Measurements from ENCODE around the gene PPP1R14D. TPM values are rescaled to one million over a fixed set of nuclear protein-coding genes. Genes with fewer than 3 reads are reported as not detected.

Gene PPP1R14D
- total RNA-seq, 2 experiments from 2014 or later = not detected

DNA sequence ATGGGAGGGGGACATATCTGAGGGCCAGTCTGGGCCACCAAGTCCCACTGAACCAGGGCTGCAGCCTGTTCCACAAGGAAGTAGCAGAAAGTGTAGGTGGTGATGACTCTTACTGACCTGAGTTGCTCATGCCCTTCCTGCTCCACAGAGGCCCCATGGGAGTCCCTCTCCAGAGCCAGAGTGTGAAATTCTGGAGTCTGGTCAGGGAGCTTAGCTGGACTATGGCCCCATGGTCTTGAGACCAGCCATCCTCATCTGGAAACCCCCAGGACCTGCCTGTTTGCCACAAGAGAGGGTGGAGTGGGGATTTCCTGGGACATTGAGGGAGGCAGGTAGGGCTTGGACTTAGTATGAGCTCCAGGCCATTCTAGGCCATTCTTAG is 18.3 kb upstream of the PPP1R14D start:
- no peak overlapping the region for H3K27ac Mint-ChIP-seq
- H3K27me3 Mint-ChIP-seq = peaks cover 23% of the 10 kb centered on the region
- ChIA-PET POLR2A (no interaction called here), CTCF (interaction anchor here (0.5 to 1.7 kb wide), 2 partner anchors 12 to 1938 kb away, joined by 3 to 13 read pairs; no protein-coding TSS in a partner anchor)
- no peak overlapping the region for H3K4me3 Mint-ChIP-seq
- no peaks in the 10 kb centered on the region for H3K9me3 Mint-ChIP-seq
- peaks cover 24% of the 10 kb centered on the region for H3K4me1 Mint-ChIP-seq
- no peak for DNase-seq
- no peaks in the 10 kb centered on the region for H3K36me3 Mint-ChIP-seq (ENCODE audit: low read depth)

DNA sequence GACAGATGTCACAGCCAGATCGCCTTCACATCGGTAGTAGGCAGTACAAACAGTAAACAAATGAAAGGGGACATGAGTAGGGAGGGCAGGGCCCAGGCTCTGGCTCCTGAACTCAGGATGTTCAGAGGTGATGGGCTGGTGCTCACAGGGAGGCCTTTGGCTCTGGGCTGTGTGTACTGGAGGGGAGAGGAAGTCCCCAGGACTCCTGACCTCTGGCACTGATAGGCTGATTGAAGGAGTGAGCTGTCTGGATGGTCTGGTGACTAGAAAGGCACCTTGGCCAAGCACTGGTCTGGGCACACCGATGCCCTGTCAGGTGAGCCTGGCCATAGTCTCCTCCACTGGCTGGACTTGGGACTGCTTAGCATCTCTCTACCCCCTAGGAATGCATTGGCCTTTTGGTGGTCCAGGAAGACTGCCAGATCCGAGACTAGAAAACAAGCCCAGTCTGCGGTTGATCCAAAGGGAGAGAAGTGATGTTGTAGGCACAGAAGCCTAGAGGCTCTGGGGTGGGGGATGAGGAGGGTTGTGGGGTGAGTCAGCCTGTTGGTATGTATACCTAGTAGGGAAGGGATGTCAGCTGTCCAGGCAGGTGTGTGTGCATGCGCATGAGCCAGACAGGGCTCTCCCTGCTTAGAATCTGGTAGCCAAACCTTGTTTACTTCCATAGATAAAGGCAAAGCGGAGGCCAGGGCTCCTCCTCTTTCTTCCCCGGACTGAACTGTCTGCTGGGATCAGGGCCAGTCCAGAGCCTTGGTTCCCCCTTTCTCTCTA is 17.2 kb upstream of the PPP1R14D start:
- H3K27ac Mint-ChIP-seq = no peak overlapping the region
- H3K36me3 Mint-ChIP-seq (ENCODE audit: low read depth) = no peaks in the 10 kb centered on the region
- peaks cover 24% of the 10 kb centered on the region for H3K4me1 Mint-ChIP-seq
- H3K4me3 Mint-ChIP-seq = no peak overlapping the region
- ChIA-PET CTCF (interaction anchor here (2.5 kb wide), 1 partner anchor 13 kb away, joined by 20 read pairs; no protein-coding TSS in a partner anchor), POLR2A (interaction anchor here (1.4 kb wide), 1 partner anchor 151 kb away, joined by 3 read pairs; no protein-coding TSS in a partner anchor)
- DNase-seq = no peak
- peaks cover 30% of the 10 kb centered on the region for H3K27me3 Mint-ChIP-seq
- H3K9me3 Mint-ChIP-seq = no peaks in the 10 kb centered on the region

DNA sequence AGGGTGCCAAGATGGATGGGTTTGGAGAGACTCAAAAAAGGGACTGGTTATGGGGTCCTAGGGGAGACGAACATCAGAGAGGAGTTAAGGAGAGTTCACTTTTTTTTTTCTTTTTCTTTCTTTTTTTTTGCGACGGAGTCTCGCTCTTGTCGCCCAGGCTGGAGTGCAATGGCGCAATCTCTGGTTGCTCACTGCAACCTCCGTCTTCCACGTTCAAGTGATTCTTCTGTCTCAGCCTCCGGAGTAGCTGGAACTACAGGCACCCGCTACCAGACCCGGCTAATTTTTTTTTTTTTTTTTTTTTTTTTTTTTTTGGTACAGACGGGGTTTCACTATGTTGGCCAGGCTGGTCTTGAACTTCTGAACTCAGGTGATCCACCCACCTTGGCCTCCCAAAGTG is 16.5 kb upstream of the PPP1R14D start:
- H3K27me3 Mint-ChIP-seq = peaks cover 31% of the 10 kb centered on the region
- no peak for DNase-seq
- no peak overlapping the region for H3K27ac Mint-ChIP-seq
- H3K36me3 Mint-ChIP-seq (ENCODE audit: low read depth) = no peaks in the 10 kb centered on the region
- no peaks in the 10 kb centered on the region for H3K9me3 Mint-ChIP-seq
- ChIA-PET POLR2A (interaction anchor here (1.4 to 2.4 kb wide), 3 partner anchors 12 to 151 kb away, joined by 3 to 14 read pairs (median 6); partner anchors contain the start of gene VPS18), CTCF (interaction anchor here (0.7 to 2.5 kb wide), 4 partner anchors 14 to 255 kb away, joined by 3 to 20 read pairs (median 6); no protein-coding TSS in a partner anchor)
- peak overlapping the region; percentile 74 for H3K4me3 Mint-ChIP-seq
- peaks cover 24% of the 10 kb centered on the region for H3K4me1 Mint-ChIP-seq

DNA sequence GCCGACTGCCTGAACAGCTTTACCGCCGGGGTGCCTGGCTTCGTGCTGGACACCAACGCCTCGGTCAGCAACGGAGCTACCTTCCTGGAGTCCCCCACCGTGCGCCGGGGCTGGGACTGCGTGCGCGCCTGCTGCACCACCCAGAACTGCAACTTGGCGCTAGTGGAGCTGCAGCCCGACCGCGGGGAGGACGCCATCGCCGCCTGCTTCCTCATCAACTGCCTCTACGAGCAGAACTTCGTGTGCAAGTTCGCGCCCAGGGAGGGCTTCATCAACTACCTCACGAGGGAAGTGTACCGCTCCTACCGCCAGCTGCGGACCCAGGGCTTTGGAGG is 16.2 kb upstream of the PPP1R14D start:
- no peaks in the 10 kb centered on the region for H3K9me3 Mint-ChIP-seq
- peaks cover 24% of the 10 kb centered on the region for H3K4me1 Mint-ChIP-seq
- peak overlapping the region; percentile 74 for H3K4me3 Mint-ChIP-seq
- H3K27me3 Mint-ChIP-seq = peaks cover 32% of the 10 kb centered on the region
- DNase-seq = peak; percentile 43
- POLR2A ChIA-PET = interaction anchor here (1.4 to 2.4 kb wide), 4 partner anchors 13 to 150 kb away, joined by 3 to 14 read pairs (median 6); partner anchors contain the start of gene VPS18
- no peaks in the 10 kb centered on the region for H3K36me3 Mint-ChIP-seq (ENCODE audit: low read depth)
- no peak overlapping the region for H3K27ac Mint-ChIP-seq
- CTCF ChIA-PET = interaction anchor here (0.7 to 2.5 kb wide), 4 partner anchors 14 to 255 kb away, joined by 3 to 20 read pairs (median 6); no protein-coding TSS in a partner anchor

DNA sequence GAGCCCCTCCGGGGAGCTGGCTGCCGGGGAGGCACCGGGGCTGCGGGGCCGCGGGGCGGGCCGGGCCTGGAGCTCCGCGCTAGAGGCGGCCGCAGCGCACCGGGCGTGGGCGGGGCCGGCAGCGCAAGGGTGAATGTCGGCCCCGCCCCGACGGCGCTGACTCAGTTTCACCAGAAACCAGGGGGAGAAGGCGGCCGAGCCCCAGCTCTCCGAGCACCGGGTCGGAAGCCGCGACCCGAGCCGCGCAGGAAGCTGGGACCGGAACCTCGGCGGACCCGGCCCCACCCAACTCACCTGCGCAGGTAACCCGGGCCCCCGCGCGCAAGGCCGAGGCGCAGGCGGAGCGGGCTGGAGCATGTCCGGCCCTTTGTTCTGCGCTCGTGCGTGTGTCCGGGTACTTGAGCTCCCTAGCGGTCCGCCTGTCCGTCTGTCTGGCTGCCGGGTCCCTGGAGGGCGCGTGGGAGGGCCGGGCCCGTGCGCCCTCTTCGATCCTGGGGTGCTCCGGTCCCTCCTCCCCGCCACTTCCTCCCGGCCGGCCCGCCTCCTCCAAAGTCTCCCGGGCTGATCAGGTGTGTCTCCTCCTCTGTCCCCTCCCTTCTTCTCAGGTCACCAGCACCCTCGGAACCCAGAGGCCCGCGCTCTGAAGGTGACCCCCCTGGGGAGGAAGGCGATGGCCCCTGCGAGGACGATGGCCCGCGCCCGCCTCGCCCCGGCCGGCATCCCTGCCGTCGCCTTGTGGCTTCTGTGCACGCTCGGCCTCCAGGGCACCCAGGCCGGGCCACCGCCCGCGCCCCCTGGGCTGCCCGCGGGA is 15.6 kb upstream of the PPP1R14D start, which contains the start of gene SPINT1:
Gene SPINT1 (plus strand): TSS at position 164 of the 811 bp plus-strand sequence. CDS start 507 bp downstream, at position 671.
- CTCF ChIA-PET = interaction anchor here (0.7 to 2.5 kb wide), 5 partner anchors 15 to 254 kb away, joined by 3 to 20 read pairs (median 5); partner anchors contain the start of gene VPS18
- POLR2A ChIA-PET = interaction anchor here (0.8 to 2.4 kb wide), 5 partner anchors 11 to 249 kb away, joined by 3 to 14 read pairs (median 5); partner anchors contain the start of gene VPS18
- peak within 1 kb of the TSS; percentile 74 for H3K4me3 Mint-ChIP-seq
- no peak within 1 kb of the TSS for H3K27ac Mint-ChIP-seq
- H3K4me1 Mint-ChIP-seq = peaks cover 24% of the 10 kb centered on the region
- no peaks in the 10 kb centered on the region for H3K9me3 Mint-ChIP-seq
- H3K27me3 Mint-ChIP-seq = peaks cover 32% of the 10 kb centered on the region
- no peaks in the 10 kb centered on the region for H3K36me3 Mint-ChIP-seq (ENCODE audit: low read depth)
- peak; percentile 49 for DNase-seq

DNA sequence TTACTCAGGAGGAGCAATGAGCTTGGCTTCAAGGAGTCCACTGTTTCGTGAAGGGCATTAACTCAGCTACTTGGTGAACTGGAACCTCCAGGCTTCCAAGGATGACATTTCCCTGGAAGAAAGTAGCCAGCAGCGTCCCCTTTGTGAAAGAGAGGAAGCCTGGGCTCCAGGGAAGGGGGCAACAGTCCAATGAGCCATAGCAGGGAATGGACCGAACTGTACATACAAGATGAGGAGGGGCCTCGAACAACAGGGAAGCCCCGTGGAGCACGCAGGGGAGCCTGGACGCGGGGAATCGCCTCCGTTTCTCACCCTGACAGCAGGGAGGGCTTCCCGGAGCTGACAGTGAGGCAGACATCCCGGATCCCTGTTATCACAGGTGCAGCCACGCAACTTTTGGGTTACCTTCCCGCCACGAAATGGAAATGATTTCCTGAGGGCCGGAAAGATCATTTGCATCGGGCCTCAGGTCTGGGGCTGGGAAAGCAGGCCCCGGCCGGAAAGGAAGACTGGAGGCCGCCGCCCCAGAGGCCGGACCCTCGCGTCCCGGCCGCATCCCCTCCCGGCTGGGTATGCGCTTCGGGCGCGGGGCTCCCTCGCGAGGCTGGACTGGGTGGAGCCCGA is 14.9 kb upstream of the PPP1R14D start:
- no peak for DNase-seq
- H3K36me3 Mint-ChIP-seq (ENCODE audit: low read depth) = no peaks in the 10 kb centered on the region
- H3K9me3 Mint-ChIP-seq = no peaks in the 10 kb centered on the region
- peak overlapping the region; percentile 70 for H3K4me3 Mint-ChIP-seq
- ChIA-PET POLR2A (interaction anchor here (0.8 to 2.4 kb wide), 5 partner anchors 11 to 248 kb away, joined by 3 to 14 read pairs (median 5); partner anchors contain the start of gene VPS18), CTCF (interaction anchor here (0.9 to 2.5 kb wide), 4 partner anchors 10 to 51 kb away, joined by 3 to 20 read pairs (median 6); partner anchors contain the start of gene VPS18)
- H3K27ac Mint-ChIP-seq = no peak overlapping the region
- H3K4me1 Mint-ChIP-seq = peaks cover 24% of the 10 kb centered on the region
- peaks cover 32% of the 10 kb centered on the region for H3K27me3 Mint-ChIP-seq

DNA sequence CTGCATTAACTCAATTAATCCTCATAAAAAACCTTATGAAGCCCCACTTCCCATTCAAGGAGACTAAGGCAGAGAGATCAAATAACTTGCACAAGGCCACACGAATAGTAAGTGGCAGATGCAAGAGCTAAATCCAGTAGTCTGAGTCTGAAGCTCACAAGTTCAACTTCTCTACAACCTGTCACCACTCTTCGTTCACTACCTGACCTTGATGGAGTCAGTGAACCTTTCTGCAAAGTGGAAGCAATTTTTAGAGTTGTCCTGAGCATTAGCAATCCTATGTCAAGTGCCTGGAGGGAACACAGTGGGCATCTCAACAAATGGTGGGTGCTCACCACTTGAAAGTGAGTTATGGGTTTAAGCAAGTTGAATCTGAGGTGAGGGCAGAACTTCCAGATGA is 13.2 kb upstream of the PPP1R14D start:
- ChIA-PET POLR2A (no interaction called here), CTCF (interaction anchor here (1.4 kb wide), 1 partner anchor 16 kb away, joined by 3 read pairs; no protein-coding TSS in a partner anchor)
- Mint-ChIP-seq H3K4me3 (no peak overlapping the region), H3K9me3 (no peaks in the 10 kb centered on the region), H3K27me3 (peaks cover 32% of the 10 kb centered on the region), H3K4me1 (peaks cover 18% of the 10 kb centered on the region), H3K36me3 (ENCODE audit: low read depth) (no peaks in the 10 kb centered on the region), H3K27ac (no peak overlapping the region)
- DNase-seq = no peak

DNA sequence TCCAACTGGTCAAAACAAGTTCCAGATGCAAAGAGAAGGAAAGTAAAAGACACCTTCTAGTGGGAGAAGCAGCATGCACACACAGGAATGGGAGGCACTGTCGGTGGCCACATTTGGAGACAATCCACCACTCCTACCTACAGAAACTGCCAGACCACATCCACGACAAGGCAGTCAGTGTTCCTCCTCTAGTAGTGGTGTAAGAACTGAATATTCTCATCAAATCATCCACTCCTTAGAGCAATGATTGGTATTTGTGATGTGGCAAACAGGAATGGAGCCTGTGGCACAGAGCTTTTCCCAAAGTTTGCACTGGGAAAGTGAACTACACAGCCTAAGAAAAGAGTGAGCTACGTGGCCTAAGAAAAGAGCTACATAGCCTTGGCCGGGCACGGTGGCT is 10.2 kb upstream of the PPP1R14D start:
- Mint-ChIP-seq H3K4me3 (no peak overlapping the region), H3K4me1 (peaks cover 4% of the 10 kb centered on the region), H3K27me3 (peaks cover 24% of the 10 kb centered on the region), H3K36me3 (ENCODE audit: low read depth) (no peaks in the 10 kb centered on the region), H3K27ac (no peak overlapping the region), H3K9me3 (no peaks in the 10 kb centered on the region)
- CTCF ChIA-PET = interaction anchor here (0.5 to 1.2 kb wide), 2 partner anchors 57 to 275 kb away, joined by 3 read pairs; no protein-coding TSS in a partner anchor
- POLR2A ChIA-PET = no interaction called here
- no peak for DNase-seq

DNA sequence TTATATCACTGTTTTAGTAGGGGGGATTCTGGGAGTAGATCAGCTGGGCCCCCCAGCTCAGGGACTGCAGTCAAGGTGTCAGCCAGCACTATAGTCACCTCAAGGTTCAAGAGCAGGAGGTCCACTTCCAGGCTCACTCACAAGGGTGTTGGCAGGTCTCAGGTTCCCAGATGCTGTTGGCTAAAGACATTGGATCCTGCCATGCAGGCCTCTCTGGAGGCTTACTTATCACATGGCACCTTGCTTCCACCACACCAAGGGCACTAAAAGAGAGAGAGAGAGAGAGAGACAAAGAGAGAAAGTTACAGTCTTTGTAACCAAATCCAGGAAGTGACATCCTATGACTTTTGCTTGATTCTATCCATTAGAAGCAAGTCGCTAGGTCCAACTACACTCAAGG is 7.5 kb upstream of the PPP1R14D start:
- H3K9me3 Mint-ChIP-seq = no peaks in the 10 kb centered on the region
- no peaks in the 10 kb centered on the region for H3K4me1 Mint-ChIP-seq
- ChIA-PET POLR2A (no interaction called here), CTCF (no interaction called here)
- peaks cover 2% of the 10 kb centered on the region for H3K27me3 Mint-ChIP-seq
- no peak overlapping the region for H3K4me3 Mint-ChIP-seq
- no peaks in the 10 kb centered on the region for H3K36me3 Mint-ChIP-seq (ENCODE audit: low read depth)
- no peak overlapping the region for H3K27ac Mint-ChIP-seq
- no peak for DNase-seq

DNA sequence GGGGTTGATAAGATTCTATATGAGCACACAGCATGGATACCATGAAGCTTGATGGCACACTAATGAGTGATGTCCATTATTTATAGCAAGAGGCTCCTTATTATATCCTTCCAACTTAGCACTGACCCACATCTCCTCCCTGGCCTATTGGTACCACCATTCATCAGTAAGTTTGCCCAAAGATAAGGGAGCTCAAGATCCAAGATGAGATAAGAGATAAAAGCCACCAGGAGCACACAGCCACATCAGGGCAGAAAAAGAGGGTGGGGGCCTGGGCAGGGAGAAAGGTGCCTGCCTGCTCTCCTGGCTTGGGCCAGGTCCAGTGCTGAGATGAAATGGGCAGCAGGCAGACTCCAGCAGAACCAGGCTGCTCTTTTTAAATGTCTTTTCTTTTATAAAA is 4.4 kb upstream of the PPP1R14D start:
- no peaks in the 10 kb centered on the region for H3K36me3 Mint-ChIP-seq (ENCODE audit: low read depth)
- H3K27me3 Mint-ChIP-seq = peaks cover 3% of the 10 kb centered on the region
- DNase-seq = no peak
- no peak overlapping the region for H3K4me3 Mint-ChIP-seq
- POLR2A ChIA-PET = no interaction called here
- H3K27ac Mint-ChIP-seq = no peak overlapping the region
- H3K4me1 Mint-ChIP-seq = no peaks in the 10 kb centered on the region
- CTCF ChIA-PET = interaction anchor here (0.7 to 1.1 kb wide), 2 partner anchors 10 to 154 kb away, joined by 3 to 4 read pairs; no protein-coding TSS in a partner anchor
- no peaks in the 10 kb centered on the region for H3K9me3 Mint-ChIP-seq

DNA sequence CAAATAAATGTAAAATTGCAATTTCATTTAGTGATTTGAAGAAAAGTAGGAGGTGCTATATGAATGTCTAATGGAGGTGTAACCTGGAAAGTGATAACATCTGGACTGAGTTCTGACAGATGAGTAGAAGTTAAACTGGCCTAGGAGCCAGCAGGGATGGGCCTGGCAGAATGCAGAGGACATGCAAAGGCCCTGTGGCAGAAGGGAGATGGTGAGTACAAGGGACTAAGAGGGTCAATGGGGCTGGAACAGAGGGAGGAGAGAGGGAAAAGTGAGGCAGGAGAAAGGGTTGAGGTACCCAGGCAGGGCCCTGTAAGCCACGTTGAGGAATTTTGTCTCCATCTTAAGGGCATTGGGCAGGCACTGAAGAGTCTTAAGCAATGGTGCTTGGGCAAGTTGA is 3.4 kb upstream of the PPP1R14D start:
- H3K36me3 Mint-ChIP-seq (ENCODE audit: low read depth) = no peaks in the 10 kb centered on the region
- H3K4me1 Mint-ChIP-seq = no peaks in the 10 kb centered on the region
- H3K27ac Mint-ChIP-seq = no peak overlapping the region
- CTCF ChIA-PET = no interaction called here
- H3K9me3 Mint-ChIP-seq = no peaks in the 10 kb centered on the region
- POLR2A ChIA-PET = no interaction called here
- DNase-seq = no peak
- H3K4me3 Mint-ChIP-seq = no peak overlapping the region
- peaks cover 5% of the 10 kb centered on the region for H3K27me3 Mint-ChIP-seq

DNA sequence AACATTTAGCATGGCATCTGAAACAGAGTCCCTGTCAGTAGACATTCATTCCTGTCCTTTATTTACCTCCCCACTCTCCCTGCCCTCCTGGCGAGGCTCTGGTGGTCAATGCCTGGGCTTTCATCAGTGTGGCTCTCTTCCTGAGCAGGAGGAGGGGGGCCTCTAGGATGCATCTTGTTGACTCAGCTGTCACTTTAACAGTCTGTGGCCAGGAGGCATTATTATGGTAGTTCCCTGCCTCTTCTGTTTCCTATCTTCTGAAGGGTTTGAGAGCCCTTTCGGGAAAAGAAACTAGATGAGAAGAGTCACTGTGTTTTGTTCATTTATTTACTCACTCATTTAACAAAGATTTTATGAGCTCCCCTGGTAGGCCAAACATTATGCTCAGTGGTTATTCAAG is 2.4 kb upstream of the PPP1R14D start:
- no peak for DNase-seq
- no peak overlapping the region for H3K4me3 Mint-ChIP-seq
- no peaks in the 10 kb centered on the region for H3K9me3 Mint-ChIP-seq
- ChIA-PET POLR2A (no interaction called here), CTCF (no interaction called here)
- H3K27ac Mint-ChIP-seq = no peak overlapping the region
- H3K36me3 Mint-ChIP-seq (ENCODE audit: low read depth) = no peaks in the 10 kb centered on the region
- no peaks in the 10 kb centered on the region for H3K4me1 Mint-ChIP-seq
- H3K27me3 Mint-ChIP-seq = peaks cover 10% of the 10 kb centered on the region
